A673 (cell line): Measurements from ENCODE around the gene DOK6. TPM values are rescaled to one million over a fixed set of nuclear protein-coding genes. Genes with fewer than 3 reads are reported as not detected.

Experiments
- BruUV-seq: library from RNA; stranded (reverse); fragments of 400-500 nt; replicated peaks from 2 replicates; lab custom pipeline; 2021; lab: Mats Ljungman, UMichigan
- CTCF ChIA-PET: fragments of 300-600 bp; sonication (Branson Sonifier 250); formaldehyde crosslinking; loops from one replicate; lab custom pipeline; 2022; ENCODE audit warnings: antibody characterized with exemption; lab: Charles Lee
- POLR2A ChIA-PET: fragments of 300-600 bp; sonication (Branson Sonifier 250); formaldehyde crosslinking; loops from one replicate; lab custom pipeline; 2022; ENCODE audit warnings: antibody characterized with exemption; ENCODE audit not compliant: low non-redundant PET; lab: Charles Lee
- DNase-seq: peaks from one replicate; pipeline ENCODE4 v3.0.0-alpha.2; 2015; ENCODE audit warnings: low spot score
- H3K27ac ChIP-seq: fragments of 200-600 bp; sonication (generic); 2 replicates; pipeline ENCODE4 v1.5.1; 2016; ENCODE audit warnings: mixed run types, low read depth, mild to moderate bottlenecking, mixed read lengths, antibody characterized with exemption, low read length; ENCODE audit not compliant: poor library complexity, severe bottlenecking
- H3K27me3 ChIP-seq: fragments of 200-600 bp; sonication (generic); replicated peaks from 2 replicates; pipeline ENCODE4 v1.6.1; 2017; ENCODE audit warnings: mixed run types, low read depth, mild to moderate bottlenecking, mixed read lengths, antibody characterized with exemption, low read length; ENCODE audit not compliant: insufficient read depth, poor library complexity
- H3K36me3 ChIP-seq: fragments of 200-600 bp; sonication (generic); 2 replicates; pipeline ENCODE4 v1.6.1; 2016; ENCODE audit warnings: mixed run types, mild to moderate bottlenecking, mixed read lengths, antibody characterized with exemption, low read length; ENCODE audit not compliant: insufficient read depth, poor library complexity, severe bottlenecking
- H3K4me1 ChIP-seq: fragments of 200-600 bp; sonication (generic); 2 replicates; pipeline ENCODE4 v1.6.1; 2017; ENCODE audit warnings: mixed run types, mild to moderate bottlenecking, mixed read lengths, antibody characterized with exemption, low read length; ENCODE audit not compliant: insufficient read depth, poor library complexity, severe bottlenecking
- H3K4me3 ChIP-seq: fragments of 200-600 bp; sonication (generic); 2 replicates; pipeline ENCODE4 v1.5.1; 2016; ENCODE audit warnings: low read depth, mixed run types, mild to moderate bottlenecking, mixed read lengths, low read length; ENCODE audit not compliant: poor library complexity, severe bottlenecking
- H3K9me3 ChIP-seq: fragments of 200-600 bp; sonication (generic); 2 replicates; pipeline ENCODE4 v1.6.1; 2016; ENCODE audit warnings: mixed run types, low read depth, mild to moderate bottlenecking, mixed read lengths, antibody characterized with exemption, low read length; ENCODE audit not compliant: poor library complexity, severe bottlenecking
- CTCF ChIP-seq: fragments of 300-800, 200-600 bp; sonication (generic); conservative IDR thresholded peaks from 2 replicates; pipeline ENCODE4 v1.5.1; 2017; ENCODE audit warnings: low read depth, mild to moderate bottlenecking, antibody characterized with exemption, low read length, moderate library complexity, mixed read lengths
- EZH2 ChIP-seq: fragments of 200-600 bp; sonication (generic); IDR thresholded peaks from 2 replicates; pipeline ENCODE4 v1.6.1; 2017; ENCODE audit warnings: borderline replicate concordance, low read depth, mild to moderate bottlenecking, mixed read lengths, antibody characterized with exemption, low read length; ENCODE audit not compliant: poor library complexity, severe bottlenecking
- intact Hi-C: fragments of 100-400 bp; cut with micrococcal nuclease; formaldehyde crosslinking; loops from one replicate; pipeline ENCODE4 v1.10.0; 2022; ENCODE audit not compliant: unreplicated experiment
- total RNA-seq: library from RNA; stranded (reverse); gene quantifications from 2 replicates; pipeline ENCODE4 v1.2.3, GENCODE V29; 2021

The DOK6 gene
- total RNA-seq, 1 experiment from 2014 or later, result 13.7 TPM

GRCh38 chr18:69789794-69790193 lies 389.1 kb downstream of the DOK6 start:
- CTCF ChIA-PET, result no interaction called here
- Histone ChIP-seq H3K4me1 (peaks cover 5% of the 10 kb centered on the region), H3K9me3 (no peaks in the 10 kb centered on the region), H3K27ac (no peak overlapping the region), H3K4me3 (no peak overlapping the region), H3K27me3 (no peaks in the 10 kb centered on the region), H3K36me3 (no peaks in the 10 kb centered on the region)
- TF ChIP-seq CTCF, result no peak
- no peak for TF ChIP-seq EZH2
- POLR2A ChIA-PET, result no interaction called here
- no TSS peak for BruUV-seq
- intact Hi-C loops, result no loop called here
- no peak for DNase-seq

GRCh38 chr18:69790649-69791048 lies 390.0 kb downstream of the DOK6 start:
- POLR2A ChIA-PET, result no interaction called here
- H3K36me3 ChIP-seq, result no peaks in the 10 kb centered on the region

GRCh38 chr18:69795791-69796190 lies 395.1 kb downstream of the DOK6 start:
- no TSS peak for BruUV-seq
- no peak for DNase-seq
- CTCF ChIA-PET, result no interaction called here
- H3K36me3 ChIP-seq, result no peaks in the 10 kb centered on the region
- POLR2A ChIA-PET, result no interaction called here
- no peak overlapping the region for H3K27ac ChIP-seq
- H3K9me3 ChIP-seq, result no peaks in the 10 kb centered on the region
- H3K4me1 ChIP-seq, result no peaks in the 10 kb centered on the region
- TF ChIP-seq EZH2 (no peak), CTCF (no peak)
- H3K4me3 ChIP-seq, result no peak overlapping the region
- intact Hi-C loops, result no loop called here
- no peaks in the 10 kb centered on the region for H3K27me3 ChIP-seq

More at GRCh38 chr18:69790649-69791048, 390.0 kb downstream of the DOK6 start:
- no peak for DNase-seq
- H3K4me1 ChIP-seq, result peaks cover 5% of the 10 kb centered on the region
- no TSS peak for BruUV-seq
- no peaks in the 10 kb centered on the region for H3K27me3 ChIP-seq
- CTCF ChIA-PET, result no interaction called here
- TF ChIP-seq EZH2 (no peak), CTCF (no peak)
- no peak overlapping the region for H3K4me3 ChIP-seq
- intact Hi-C loops, result no loop called here
- H3K9me3 ChIP-seq, result no peaks in the 10 kb centered on the region
- no peak overlapping the region for H3K27ac ChIP-seq
